ENCODE data around the gene PTH1R. TPM values are rescaled to one million over a fixed set of nuclear protein-coding genes. Genes with fewer than 3 reads are reported as not detected.

The PTH1R gene
- total RNA-seq, 2 donors from 2014 or later, result 5.8 to 17.9 TPM

DNA sequence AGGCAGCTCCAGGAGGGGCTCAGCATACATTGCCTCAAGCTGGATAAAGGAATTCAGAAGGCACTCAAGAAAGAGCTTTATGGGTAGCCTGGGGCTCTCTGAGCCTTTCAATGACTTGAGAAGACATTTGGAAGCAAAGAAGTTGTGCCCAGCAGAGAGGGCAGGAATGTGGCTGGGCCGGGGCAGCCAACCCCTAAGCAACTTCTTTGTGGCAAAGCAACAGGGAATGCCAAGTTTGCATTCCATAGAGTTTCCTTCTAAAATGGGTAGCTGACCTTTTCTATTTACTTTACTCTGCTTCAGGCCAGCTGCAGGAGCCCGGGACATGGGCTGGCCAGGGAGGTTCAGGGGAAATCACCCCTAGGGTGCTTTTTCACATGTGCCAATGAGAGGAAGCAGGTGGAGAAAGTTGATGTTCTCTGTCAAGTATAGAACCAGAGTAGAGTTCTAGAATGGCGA, 53.5 kb downstream of the PTH1R start:
- DNase-seq (ENCODE audit: low spot score), result peak; percentile 26
- intact Hi-C loops (cut with DNase I), result no loop called here

DNA sequence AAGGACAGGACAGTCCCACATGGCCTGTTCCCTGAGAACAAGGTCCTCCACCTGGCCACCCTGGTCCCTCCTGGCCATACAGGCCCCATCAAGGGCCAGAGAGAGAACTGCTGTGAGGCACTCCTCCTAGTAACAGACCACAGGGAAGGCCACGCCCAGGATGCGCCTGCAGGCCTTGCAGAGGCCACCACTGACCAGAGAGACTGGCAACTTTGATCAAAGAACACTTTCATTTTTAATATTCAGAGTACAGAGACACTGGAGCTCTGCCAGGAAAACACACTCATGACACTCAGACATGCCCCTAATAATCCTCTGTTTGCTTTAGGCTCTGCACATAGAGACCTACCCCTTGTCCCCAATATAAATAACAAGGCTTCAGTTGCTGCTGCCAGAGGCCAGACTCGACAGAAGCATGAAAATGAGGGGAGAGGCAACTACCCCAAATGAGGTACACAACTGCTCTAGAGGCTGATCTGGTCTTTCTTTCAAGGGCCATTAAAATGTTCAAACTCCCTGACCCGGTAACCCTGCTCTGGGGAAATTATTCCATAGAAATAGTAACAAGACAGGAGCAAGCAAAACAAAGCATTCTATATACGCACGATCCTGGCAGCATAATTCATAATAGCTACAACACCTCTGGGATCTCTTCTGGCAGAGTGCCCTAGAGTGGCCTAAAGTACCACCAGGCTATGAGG, 54.3 kb downstream of the PTH1R start:
- peak; percentile 90 for DNase-seq (ENCODE audit: low spot score)
- intact Hi-C loops (cut with DNase I), result no loop called here

DNA sequence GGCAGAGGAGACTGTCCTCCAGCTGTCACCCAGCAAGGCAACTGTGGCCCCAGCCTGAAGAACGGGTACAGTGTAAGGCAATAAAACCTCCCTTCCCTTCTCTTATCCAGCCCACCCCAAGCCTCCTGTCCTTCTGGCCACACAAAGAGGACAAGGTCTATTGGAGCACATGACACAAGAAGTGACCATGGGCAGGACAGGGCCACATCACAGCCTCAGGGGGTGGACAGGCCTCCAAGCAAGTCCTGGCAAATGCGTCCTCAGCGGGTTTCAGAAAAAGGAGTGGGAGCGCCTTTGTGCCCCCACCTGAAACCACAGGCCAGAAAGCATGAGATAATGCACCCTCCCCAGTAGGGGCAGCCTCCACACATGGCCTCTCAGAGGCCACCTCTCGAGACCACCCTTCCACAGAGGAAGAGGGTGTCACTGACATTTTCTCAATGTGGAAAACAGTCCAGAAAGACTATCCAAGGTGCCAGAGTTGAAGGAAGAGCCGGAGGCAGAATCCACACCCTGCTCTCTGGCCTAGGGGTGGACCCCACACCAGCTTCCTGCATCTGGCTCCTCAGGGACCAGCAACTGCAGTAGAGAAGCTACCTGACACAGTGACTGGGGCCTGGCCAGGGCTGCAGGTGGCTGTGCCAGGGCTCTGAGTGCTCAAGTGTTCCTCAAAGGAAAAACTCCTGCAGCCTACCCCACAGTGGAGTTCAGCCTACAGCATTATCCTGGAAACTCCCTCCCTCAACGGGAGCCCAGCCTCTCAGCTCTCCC, 55.1 kb downstream of the PTH1R start:
- intact Hi-C loops (cut with DNase I), result no loop called here
- peak; percentile 62 for DNase-seq (ENCODE audit: low spot score)

DNA sequence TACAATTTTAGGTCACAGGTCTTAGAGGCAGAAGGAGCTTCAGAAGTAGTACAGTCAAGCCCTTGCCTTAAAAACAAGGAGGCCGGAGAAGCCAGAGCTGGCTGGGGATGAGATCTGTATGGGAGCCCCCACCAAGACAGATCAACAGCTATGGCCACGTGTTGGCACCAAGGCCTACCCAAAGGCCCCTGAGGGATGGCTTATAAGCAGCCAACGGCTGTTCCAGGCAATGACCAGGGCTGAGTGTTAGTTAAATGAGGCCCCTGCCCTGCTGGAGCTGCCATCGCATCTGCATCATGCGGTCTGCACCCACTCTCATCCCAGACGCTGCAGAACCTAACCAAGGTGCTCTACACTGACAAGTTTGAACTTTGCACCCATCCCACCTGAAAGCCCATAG, 55.7 kb downstream of the PTH1R start:
- peak; percentile 48 for DNase-seq (ENCODE audit: low spot score)
- intact Hi-C loops (cut with DNase I), result no loop called here

DNA sequence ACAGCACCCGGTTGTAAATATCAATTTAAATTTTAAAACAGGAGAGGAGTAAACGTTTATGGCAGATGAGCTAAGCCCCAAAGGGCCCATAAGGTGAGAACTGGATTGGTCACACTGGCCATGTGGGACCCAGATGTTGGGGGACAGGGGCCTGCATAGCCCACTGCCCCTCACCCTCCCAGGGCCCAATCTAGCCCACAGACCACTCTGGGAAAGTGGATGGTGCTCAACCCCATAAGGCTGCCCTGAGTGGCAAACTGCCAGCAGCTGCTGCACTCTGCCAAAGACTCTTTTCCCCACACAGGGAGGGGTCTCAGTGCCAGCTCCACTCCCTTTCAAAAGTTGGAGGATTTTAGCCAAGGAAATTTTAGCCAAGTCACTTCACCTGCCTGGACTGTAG, 56.6 kb downstream of the PTH1R start:
- intact Hi-C loops (cut with DNase I), result no loop called here
- peak; percentile 29 for DNase-seq (ENCODE audit: low spot score)

DNA sequence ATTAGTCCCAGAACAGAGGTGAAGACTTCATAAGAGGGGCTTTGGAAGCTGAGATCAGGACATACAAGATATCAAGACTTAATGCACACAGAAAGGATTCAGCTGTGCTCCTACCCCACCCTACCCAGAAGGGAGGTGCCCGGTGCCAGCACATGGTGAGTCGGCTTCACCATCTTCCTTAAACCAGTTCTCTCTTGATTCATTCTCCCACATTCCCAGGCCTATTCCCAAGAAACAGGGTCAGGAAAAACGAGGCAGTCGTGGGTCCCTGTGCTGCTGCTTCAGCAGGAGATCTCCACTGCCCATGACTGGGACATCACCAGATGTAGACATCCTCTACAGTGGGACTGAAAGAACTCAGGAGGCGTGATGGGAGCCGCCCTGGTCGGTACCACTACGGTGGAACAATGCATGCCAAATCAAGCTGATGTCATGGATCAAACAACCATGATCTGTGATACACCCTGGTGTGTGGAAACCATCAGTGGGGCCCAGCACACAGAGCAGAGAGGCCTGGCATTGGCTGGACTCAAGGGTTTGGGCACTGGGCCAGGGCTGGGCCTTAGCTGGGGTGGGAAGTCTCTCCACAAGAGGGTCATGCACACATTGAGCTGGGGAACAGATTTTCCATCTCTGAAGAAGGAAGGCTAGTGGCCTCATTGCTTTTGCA, 57.1 kb downstream of the PTH1R start:
- peak; percentile 80 for DNase-seq (ENCODE audit: low spot score)
- intact Hi-C loops (cut with DNase I), result no loop called here

DNA sequence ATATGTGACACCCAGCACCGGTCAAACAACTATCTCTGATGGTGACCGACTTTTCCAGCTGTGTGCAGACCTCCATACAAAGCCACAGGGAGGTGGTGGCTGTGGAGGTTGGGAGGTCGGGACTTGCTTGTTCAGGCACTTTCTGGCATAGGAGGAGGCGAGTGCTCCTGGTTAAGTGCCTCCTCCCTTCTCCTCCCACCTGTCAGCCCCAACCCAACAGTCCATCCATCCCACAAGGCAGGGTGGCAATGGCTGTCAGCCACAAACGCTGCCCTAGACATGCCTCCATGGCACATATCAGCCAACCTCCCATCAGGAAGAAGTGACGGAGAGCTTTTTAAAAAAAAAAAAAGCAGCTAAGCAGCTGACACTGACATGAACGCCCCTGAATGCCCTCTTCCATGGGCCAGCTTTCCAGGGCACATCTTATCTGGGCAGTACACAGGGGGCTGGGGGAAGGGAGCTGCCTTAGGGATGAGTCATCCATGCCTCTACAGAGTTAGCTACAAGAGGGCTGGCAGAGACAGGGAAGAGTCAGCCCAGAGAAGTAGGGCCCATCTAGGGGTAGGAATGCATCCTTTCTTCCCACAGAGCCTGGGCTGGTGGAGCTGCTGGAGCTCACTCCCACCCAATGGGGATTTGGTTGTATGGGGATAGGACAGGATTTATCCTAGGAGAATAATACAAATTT, 57.8 kb downstream of the PTH1R start:
- DNase-seq (ENCODE audit: low spot score), result peak; percentile 94
- intact Hi-C loops (cut with DNase I), result no loop called here

DNA sequence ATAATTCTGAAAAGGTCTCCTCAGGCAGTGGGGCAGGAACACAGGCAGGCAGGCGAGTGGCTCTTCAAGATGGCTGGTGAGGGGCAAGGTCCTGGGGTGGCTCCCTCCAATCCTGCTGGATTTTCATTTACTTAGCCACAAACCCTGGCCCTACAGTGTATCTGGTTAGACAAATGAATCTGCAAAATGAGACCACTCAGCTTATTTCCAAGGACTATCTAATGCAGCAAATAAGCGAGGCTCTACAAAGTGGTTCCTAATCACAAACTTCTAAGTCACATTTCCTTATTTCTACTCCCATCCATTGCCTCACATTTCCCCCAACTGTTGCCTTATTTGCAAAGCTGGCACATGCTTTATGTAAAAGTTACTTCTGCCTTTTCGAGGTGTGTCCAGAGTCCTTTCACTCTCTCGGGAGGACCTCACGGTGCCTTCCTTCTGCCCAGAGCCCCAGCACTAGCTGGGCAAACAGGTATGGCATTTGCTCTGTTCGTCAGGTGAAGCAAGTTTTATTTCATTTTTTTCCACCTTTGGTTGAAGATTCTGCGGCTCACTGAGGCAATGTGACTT, 58.6 kb downstream of the PTH1R start:
- intact Hi-C loops (cut with DNase I), result no loop called here
- DNase-seq (ENCODE audit: low spot score), result peak; percentile 34

DNA sequence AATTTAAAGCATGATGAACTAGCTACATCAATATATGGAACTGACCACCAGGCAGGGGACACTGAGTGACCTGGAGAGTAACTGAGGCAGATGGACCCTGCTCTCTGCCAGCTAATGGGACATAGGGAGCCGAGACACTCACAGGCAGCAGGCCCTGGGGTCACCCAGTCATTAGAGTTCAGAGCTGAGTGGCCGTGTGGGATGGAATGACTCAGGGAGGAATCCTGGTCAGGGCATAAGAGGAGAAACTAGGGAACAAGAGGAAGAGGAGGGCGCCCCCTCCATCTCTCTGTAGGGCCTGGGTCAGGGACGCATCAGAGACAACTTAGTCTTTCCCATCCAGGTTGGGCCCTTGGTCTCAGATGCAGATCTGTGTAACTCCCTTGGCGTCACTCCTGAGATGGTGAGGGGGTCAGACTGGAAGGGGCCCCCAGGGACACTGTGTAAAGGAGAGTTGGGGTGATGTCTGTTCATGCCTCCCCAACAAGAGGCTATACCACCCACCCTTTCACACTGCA, 59.3 kb downstream of the PTH1R start:
- intact Hi-C loops (cut with DNase I), result no loop called here
- peak; percentile 54 for DNase-seq (ENCODE audit: low spot score)

DNA sequence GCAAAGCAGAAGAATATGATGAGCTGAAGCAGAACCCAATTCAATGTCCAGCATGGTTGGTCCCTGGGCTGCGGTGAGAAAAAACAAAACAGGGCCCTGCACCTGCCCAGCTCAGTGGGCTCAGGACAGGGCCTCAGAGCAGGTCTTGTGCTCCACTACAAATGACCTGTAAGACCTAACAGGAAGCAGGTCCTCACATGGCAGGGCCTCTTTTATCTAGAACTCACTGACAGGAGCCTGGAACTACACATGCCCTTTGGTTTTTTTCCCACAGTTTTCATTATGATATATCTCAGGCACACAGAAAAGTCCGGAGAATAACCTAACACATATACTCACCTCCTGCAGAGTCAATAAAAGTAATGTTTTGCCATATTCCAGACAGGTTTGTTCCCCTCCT, 60.6 kb downstream of the PTH1R start:
- no peak for DNase-seq (ENCODE audit: low spot score)
- intact Hi-C loops (cut with DNase I), result no loop called here

DNA sequence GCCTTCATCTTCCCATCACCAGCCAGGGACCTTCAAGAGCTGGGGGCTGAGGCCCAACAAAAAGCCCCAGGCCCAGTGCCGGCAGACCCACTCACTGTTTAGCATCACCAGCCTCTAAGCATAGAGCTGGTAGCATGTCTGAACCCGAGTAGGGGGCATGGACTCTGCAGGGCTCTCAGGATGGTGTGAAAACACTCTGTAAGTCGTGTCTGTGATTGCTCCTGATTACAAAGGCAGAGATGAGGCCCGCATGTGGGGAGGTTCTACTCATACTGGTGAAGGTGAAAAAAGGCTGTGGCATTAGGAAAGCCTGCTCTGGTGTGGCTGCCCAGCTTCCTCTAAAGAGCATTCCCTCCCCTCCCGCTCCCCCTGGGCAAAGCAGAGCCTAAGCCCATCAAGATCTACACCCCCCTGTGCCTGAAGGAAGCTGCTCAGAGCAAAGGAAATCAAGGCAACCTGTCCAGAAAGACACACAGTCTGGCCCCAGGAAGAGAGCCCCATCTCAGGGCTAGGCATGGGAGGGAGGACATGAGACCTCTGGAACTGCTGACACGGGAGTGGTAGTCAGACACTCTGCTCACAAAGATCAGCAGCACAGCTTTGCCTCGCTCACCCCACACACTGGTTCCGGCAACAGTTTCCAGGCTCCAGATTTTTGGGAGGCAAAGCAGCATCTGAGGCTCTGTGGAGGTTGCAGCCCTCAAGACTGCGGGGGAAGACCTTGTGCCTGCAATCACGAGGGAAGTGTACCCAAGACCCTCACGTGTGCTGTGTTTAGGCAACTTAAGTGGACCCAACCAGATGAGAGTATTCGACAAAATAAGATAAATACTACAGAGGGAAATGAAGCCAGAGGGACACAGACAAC, 62.3 kb downstream of the PTH1R start:
- peak; percentile 22 for DNase-seq (ENCODE audit: low spot score)
- intact Hi-C loops (cut with DNase I), result no loop called here

DNA sequence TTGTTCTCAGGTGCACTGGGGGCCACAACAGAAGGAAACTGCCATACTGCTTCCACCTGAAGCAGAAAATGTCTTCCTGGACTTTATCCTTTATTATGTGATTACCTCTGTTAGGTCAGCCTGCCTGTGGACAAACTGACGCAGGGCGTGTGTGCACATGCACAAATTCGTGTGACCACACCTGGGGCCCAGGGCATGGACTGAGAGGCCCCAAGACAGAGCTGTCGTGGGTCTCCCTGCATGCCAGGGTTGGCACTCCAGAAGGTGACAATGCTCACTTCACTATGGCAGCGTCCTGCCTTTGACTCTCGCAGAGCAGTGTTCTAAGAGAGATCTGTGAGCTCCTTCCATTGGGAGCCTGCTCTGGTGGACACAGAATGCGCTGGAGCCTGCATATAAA, 64.6 kb downstream of the PTH1R start:
- DNase-seq (ENCODE audit: low spot score), result peak; percentile 70
- intact Hi-C loops (cut with DNase I), result no loop called here

DNA sequence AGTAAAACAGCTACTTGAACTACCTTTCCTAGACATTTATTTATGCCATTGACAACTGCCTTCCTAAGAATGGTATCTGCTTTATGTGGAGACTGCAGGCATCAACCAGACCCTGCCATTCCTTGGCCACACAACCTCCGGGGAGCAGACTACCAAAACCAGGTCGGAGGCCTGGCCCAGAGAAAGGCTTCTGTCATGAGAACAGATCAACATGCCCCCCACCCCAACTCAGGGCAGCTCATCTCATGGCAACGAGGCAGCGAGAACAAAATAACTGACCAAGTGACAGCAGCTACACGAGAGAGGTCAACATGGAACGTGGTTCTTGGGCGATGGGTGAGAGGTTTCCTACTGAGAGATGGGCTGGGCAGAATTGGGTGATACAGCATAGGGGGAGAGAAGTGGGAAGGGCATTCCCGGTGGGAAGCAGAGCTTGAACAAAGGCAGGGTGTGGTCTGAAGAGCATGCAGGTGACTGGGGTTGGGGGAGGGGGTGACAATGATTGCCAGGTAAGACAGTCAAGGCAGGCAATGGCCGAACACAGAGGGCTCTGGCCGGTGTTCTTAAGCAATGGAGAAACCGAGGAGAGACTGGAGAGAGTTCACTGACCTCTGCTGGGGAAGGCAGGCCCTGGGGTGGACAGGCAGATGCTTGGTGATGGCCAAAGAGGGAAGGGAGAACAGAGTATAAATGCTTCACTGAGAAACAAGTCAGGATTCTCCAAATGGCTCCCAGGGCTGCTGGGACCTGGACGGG, 65.1 kb downstream of the PTH1R start:
- DNase-seq (ENCODE audit: low spot score), result peak; percentile 34

DNA sequence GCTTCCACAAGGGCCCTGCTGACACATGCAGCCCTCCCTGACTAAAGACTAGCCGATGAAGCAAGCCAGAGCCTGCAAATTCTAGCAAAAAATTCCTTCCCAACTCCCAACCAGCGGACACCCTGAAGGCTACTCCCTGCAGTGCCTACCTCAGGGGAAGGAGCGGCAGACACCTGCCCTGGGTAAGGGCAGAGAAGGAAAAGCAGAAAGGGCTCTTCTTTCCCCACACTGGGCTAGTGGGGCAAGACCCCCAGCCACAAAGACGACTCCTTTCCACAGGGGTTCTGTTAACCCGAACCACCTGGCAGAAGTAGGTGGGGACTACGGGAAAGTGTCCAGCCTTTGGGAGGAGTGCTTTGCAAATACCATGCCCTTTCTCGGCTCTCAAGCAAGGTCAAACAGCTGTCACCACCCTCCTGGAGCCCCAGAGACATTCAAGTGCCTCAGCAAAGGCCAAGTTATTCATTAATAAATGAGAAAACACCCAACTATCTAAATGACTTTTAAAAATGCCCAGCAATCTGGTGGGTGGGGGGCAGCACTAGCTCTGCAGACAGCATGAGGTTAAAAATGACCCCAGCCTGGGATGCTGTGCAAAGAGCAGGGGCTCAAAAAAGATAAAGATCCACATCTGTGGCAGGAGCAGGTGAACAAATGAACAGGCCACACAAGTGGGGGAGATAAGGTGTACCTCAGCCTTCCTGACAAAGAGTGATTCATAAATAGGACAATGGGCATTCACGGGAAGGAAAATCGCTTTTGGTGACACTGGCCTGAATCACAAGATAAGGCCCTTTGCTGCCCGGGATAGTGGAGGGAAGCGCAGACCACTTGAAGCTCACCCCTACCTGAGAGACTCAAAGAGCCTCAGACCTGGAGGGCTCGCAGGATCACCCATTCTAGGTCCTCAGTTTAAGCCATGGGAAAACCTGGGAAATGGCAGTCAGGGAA, 66.0 kb downstream of the PTH1R start:
- DNase-seq (ENCODE audit: low spot score), result peak; percentile 56
- intact Hi-C loops (cut with DNase I), result no loop called here

More for the DNA sequence above, 65.1 kb downstream of the PTH1R start:
- intact Hi-C loops (cut with DNase I), result no loop called here

DNA sequence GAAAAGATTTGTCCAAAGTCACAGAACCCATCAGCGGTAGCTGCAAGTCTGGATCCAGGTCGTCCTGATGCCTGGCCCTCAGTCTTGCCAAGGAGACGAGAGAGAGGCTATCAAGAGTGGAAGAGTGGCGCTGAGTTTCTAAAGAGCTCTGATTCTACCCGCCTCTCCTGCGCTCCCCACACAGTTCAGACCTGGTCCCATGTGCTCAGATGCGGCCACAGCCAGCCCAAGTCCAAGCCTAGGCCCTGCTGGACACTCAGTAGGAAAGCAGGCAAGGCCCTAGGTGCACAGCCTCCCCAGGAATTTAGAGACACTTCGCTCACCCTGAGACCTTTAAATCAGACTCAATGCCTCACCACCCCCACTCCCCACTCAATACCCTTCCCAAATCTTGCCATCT, 66.7 kb downstream of the PTH1R start:
- intact Hi-C loops (cut with DNase I), result no loop called here

DNA sequence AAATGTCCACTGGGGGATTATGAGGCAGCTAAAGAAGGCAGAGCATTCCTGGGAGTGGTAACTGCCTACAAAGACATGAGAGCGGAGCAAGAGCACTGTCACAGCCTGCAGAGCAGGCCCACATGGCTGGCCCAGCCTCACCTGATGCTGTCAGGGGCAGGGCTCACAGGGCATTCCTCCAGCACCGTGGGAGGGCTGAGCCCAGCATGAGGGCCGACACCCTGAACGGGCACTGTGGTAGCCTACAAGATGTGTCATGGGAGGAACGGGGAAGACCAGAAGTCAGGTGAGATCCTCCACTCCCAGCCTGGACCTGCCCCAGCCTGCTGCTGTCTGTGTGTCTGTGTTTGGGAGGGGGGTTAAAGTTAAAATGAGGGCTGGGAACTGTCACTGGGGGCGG, 68.9 kb downstream of the PTH1R start:
- intact Hi-C loops (cut with DNase I), result no loop called here
- peak; percentile 60 for DNase-seq (ENCODE audit: low spot score)

More for the DNA sequence above, 66.7 kb downstream of the PTH1R start:
- DNase-seq (ENCODE audit: low spot score), result peak; percentile 66

All from posterior vena cava (tissue), 2 donors.